ENCODE measurements around the gene PTPRN2. TPM values are rescaled to one million over a fixed set of nuclear protein-coding genes. Genes with fewer than 3 reads are reported as not detected.

Gene PTPRN2
- total RNA-seq, 1 experiment from 2014 or later, result 2.1 TPM

DNA sequence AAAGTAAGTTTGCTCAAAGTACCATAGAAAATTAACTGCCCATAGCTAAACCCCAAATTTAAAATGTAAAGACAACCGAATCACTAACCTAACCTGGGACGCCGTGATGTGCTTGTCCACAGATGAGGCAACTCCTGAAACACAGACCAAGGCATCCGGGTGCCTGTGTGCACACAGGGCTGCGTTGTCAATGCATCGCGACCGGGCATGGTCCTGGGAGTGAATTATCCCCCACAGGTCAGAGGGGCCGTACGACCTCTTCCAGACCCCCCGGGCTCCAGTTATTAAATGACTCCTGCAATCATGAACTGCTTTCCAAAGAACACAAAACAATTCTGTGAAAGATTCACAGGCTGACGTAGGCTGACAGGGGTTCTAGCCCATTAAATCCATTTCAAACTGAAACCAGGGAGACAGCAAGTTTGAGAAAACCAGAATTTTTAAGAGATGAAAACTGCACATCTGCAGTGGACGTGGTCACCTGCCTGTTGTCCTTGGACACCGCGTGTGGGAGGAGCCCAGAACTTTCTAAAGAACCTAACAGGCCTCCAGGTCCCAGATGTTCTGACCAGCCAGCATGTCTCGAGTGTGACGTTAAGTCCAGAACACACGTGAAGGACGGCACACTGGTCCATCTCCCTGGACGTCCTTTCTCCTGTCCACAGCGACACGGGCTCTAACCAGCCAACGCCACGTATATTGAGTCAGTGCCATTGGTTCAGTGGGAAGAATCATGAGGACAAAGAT, 953.0 kb downstream of the PTPRN2 start:
- H3K4me1 ChIP-seq (ENCODE audit: control insufficient read depth in 1 of 2, insufficient read depth in 2 of 2, low read length in 2 of 2), result no peaks in the 10 kb centered on the region; a peak in 1 of 4 replicates
- H3K4me2 ChIP-seq (ENCODE audit: low read length), result no peak overlapping the region
- H4K20me1 ChIP-seq (ENCODE audit: insufficient read depth), result no peaks in the 10 kb centered on the region
- no peak overlapping the region for H3K4me3 ChIP-seq (replicated peaks in 1 of 2; ENCODE audit: low read depth in 1 of 2, low read length in 2 of 2)
- no peaks in the 10 kb centered on the region for H3K27me3 ChIP-seq (ENCODE audit: insufficient read depth, low read length)
- H3K9me2 ChIP-seq (ENCODE audit: insufficient read depth), result no peaks in the 10 kb centered on the region
- POLR2A ChIA-PET, result no interaction called here
- no peak for DNase-seq (ENCODE audit: low read depth, low spot score)
- ATAC-seq, result no peak
- H3K79me2 ChIP-seq (ENCODE audit: insufficient read depth, low read length), result no peaks in the 10 kb centered on the region
- no peaks in the 10 kb centered on the region for H3K36me3 ChIP-seq (ENCODE audit: control insufficient read depth in 1 of 2, insufficient read depth in 2 of 2, low read length in 2 of 2)
- no peak overlapping the region for H3K27ac ChIP-seq (ENCODE audit: low read depth, low read length)
- CTCF ChIA-PET, result no interaction called here
- no peak overlapping the region for H3K9ac ChIP-seq (ENCODE audit: low read length)
- RAD21 ChIA-PET (ENCODE audit: low non-redundant PET in 1 of 2, low total read pairs in 2 of 2, uncharacterized antibody in 2 of 2, unreplicated experiment in 2 of 2), result no interaction called here
- H2AFZ ChIP-seq (ENCODE audit: low read depth, low read length, poor library complexity, severe bottlenecking), result no peak overlapping the region
- no peaks in the 10 kb centered on the region; a peak in 1 of 4 replicates for H3K9me3 ChIP-seq (ENCODE audit: control insufficient read depth in 1 of 2, insufficient read depth in 1 of 2, low read depth in 1 of 2, low read length in 2 of 2)
- no TSS peak for BruUV-seq (replicated peaks)
- intact Hi-C loops (cut with micrococcal nuclease), result no loop called here
- no peak for TF ChIP-seq SP1 (IDR thresholded peaks at IDR 0.05; ENCODE audit: low read depth)
- no peak for TF ChIP-seq JUND (IDR thresholded peaks at IDR 0.05)
- no peak for TF ChIP-seq EZH2phosphoT487 (IDR thresholded peaks at IDR 0.05; ENCODE audit: borderline replicate concordance)
- no peak for TF ChIP-seq ZBTB33 (IDR thresholded peaks at IDR 0.05; ENCODE audit: extremely low read depth, insufficient replicate concordance, low read length)
- no peak for TF ChIP-seq SIN3A (IDR thresholded peaks at IDR 0.05; ENCODE audit: low read depth)
- TF ChIP-seq CEBPB (IDR thresholded peaks at IDR 0.05; ENCODE audit: low read depth), result no peak
- TF ChIP-seq SRF (IDR thresholded peaks at IDR 0.05; ENCODE audit: low read depth), result no peak
- TF ChIP-seq EGR1 (IDR thresholded peaks at IDR 0.05; ENCODE audit: low read depth), result no peak
- TF ChIP-seq EZH2 (IDR thresholded peaks at IDR 0.05), result no peak
- no peak for TF ChIP-seq CBX3 (IDR thresholded peaks at IDR 0.05; ENCODE audit: low read depth)
- no peak for TF ChIP-seq POLR2A (IDR thresholded peaks at IDR 0.05; ENCODE audit: borderline replicate concordance, extremely low read depth, insufficient read depth, insufficient read length)
- no peak for TF ChIP-seq ZFX (IDR thresholded peaks at IDR 0.05)
- no peak for TF ChIP-seq ZNF274 (IDR thresholded peaks at IDR 0.05; ENCODE audit: low read depth, low read length)
- TF ChIP-seq RAD21 (IDR thresholded peaks at IDR 0.05; ENCODE audit: low read depth), result no peak
- no peak for TF ChIP-seq ATF3 (IDR thresholded peaks at IDR 0.05)
- no peak for TF ChIP-seq POLR2AphosphoS5 (IDR thresholded peaks at IDR 0.05; ENCODE audit: low read depth, low read length)
- no peak for TF ChIP-seq FOSL1 (IDR thresholded peaks at IDR 0.05; ENCODE audit: low read depth)
- no peak for TF ChIP-seq MAX (IDR thresholded peaks at IDR 0.05)
- no peak for TF ChIP-seq ELF1 (IDR thresholded peaks at IDR 0.05; ENCODE audit: borderline replicate concordance, low read depth)
- no peak for TF ChIP-seq TCF7L2 (IDR thresholded peaks at IDR 0.05; ENCODE audit: borderline replicate concordance, extremely low read depth, insufficient read depth, insufficient read length)
